H9 (cell line): Measurements from ENCODE around the gene TOMM40L. TPM values are rescaled to one million over a fixed set of nuclear protein-coding genes. Genes with fewer than 3 reads are reported as not detected.

Experiments
- DNase-seq: peaks from one replicate; pipeline ENCODE4 v3.0.0-alpha.2; 2017
- H2AFZ ChIP-seq: one replicate; pipeline ENCODE4 v1.6.1; 2013; ENCODE audit warnings: mild to moderate bottlenecking, low read length, control low read depth, moderate library complexity
- H2AK5ac ChIP-seq: 2 replicates; pipeline ENCODE4 v1.6.1; 2013; ENCODE audit warnings: low read length, control low read depth, mixed read lengths; ENCODE audit not compliant: insufficient read length
- H2BK120ac ChIP-seq: one replicate; pipeline ENCODE4 v1.6.1; 2013; ENCODE audit warnings: low read depth, mild to moderate bottlenecking, low read length, control low read depth, inconsistent platforms; ENCODE audit not compliant: poor library complexity, severe bottlenecking
- H2BK12ac ChIP-seq: 2 replicates; pipeline ENCODE4 v1.6.1; 2013; ENCODE audit warnings: low read length, control low read depth, mixed read lengths, low read depth; ENCODE audit not compliant: insufficient read length
- H2BK15ac ChIP-seq: 2 replicates; pipeline ENCODE4 v1.6.1; 2013; ENCODE audit warnings: low read depth, low read length, control low read depth
- H2BK20ac ChIP-seq: one replicate; pipeline ENCODE4 v1.6.1; 2013; ENCODE audit warnings: low read depth, mild to moderate bottlenecking, low read length, control low read depth, inconsistent platforms; ENCODE audit not compliant: poor library complexity, severe bottlenecking
- H2BK5ac ChIP-seq: 2 replicates; pipeline ENCODE4 v1.6.1; 2013; ENCODE audit warnings: low read length, control low read depth, mixed read lengths; ENCODE audit not compliant: insufficient read length
- H3K14ac ChIP-seq: 2 replicates; pipeline ENCODE4 v1.6.1; 2013; ENCODE audit warnings: low read length, control low read depth; ENCODE audit not compliant: insufficient read depth
- H3K18ac ChIP-seq: 2 replicates; pipeline ENCODE4 v1.6.1; 2013; ENCODE audit warnings: low read depth, mild to moderate bottlenecking, mixed read lengths, low read length, control low read depth; ENCODE audit not compliant: insufficient read length
- H3K23ac ChIP-seq: 2 replicates; pipeline ENCODE4 v1.6.1; 2013; ENCODE audit warnings: low read length, control low read depth, mixed read lengths, low read depth; ENCODE audit not compliant: insufficient read length
- H3K23me2 ChIP-seq: 2 replicates; pipeline ENCODE4 v1.6.1; 2013; ENCODE audit warnings: low read depth, mild to moderate bottlenecking, mixed read lengths, low read length, control low read depth; ENCODE audit not compliant: insufficient read length, poor library complexity, severe bottlenecking
- H3K27ac ChIP-seq: 2 replicates; pipeline ENCODE4 v1.5.1; 2013; ENCODE audit warnings: low read length, control low read depth, mixed read lengths, low read depth; ENCODE audit not compliant: insufficient read length
- H3K27me3 ChIP-seq: 2 replicates; pipeline ENCODE4 v1.6.1; 2013; ENCODE audit warnings: low read length, control low read depth, inconsistent platforms; ENCODE audit not compliant: insufficient read depth
- H3K4ac ChIP-seq: 2 replicates; pipeline ENCODE4 v1.6.1; 2013; ENCODE audit warnings: low read depth, mild to moderate bottlenecking, control low read depth, inconsistent platforms, low read length, moderate library complexity
- H3K4me1 ChIP-seq: 2 replicates; pipeline ENCODE4 v1.6.1; 2013; ENCODE audit warnings: low read length, control low read depth, inconsistent platforms; ENCODE audit not compliant: insufficient read depth
- H3K4me2 ChIP-seq: 2 replicates; pipeline ENCODE4 v1.6.1; 2013; ENCODE audit warnings: low read length, control low read depth, mixed read lengths; ENCODE audit not compliant: insufficient read length, insufficient read depth
- H3K56ac ChIP-seq: 2 replicates; pipeline ENCODE4 v1.6.1; 2013; ENCODE audit warnings: low read depth, mild to moderate bottlenecking, mixed read lengths, low read length, control low read depth; ENCODE audit not compliant: insufficient read length
- H3K79me1 ChIP-seq: 2 replicates; pipeline ENCODE4 v1.6.1; 2013; ENCODE audit warnings: low read depth, mild to moderate bottlenecking, moderate library complexity, low read length, control low read depth, inconsistent platforms; ENCODE audit not compliant: insufficient read depth, poor library complexity, severe bottlenecking
- H3K79me2 ChIP-seq: 2 replicates; pipeline ENCODE4 v1.6.1; 2013; ENCODE audit warnings: low read length, control low read depth, inconsistent platforms; ENCODE audit not compliant: insufficient read depth
- H3K9ac ChIP-seq: 2 replicates; pipeline ENCODE4 v1.6.1; 2013; ENCODE audit warnings: low read length, control low read depth, mixed read lengths; ENCODE audit not compliant: insufficient read length; ENCODE audit errors: extremely low read depth
- H3K9me3 ChIP-seq: one replicate; pipeline ENCODE4 v1.6.1; 2013; ENCODE audit warnings: low read depth, low read length, inconsistent platforms; ENCODE audit not compliant: control insufficient read depth
- H3T11ph ChIP-seq: one replicate; pipeline ENCODE4 v1.6.1; 2013; ENCODE audit warnings: mild to moderate bottlenecking, low read length, control low read depth, inconsistent platforms
- H4K20me1 ChIP-seq: one replicate; pipeline ENCODE4 v1.6.1; 2013; ENCODE audit not compliant: control insufficient read depth, insufficient read length, insufficient read depth
- H4K5ac ChIP-seq: 2 replicates; pipeline ENCODE4 v1.6.1; 2013; ENCODE audit warnings: low read depth, mild to moderate bottlenecking, mixed read lengths, low read length, control low read depth; ENCODE audit not compliant: insufficient read length
- H4K8ac ChIP-seq: replicated peaks from 2 replicates; pipeline ENCODE4 v1.6.1; 2013; ENCODE audit warnings: low read length, control low read depth, mixed read lengths, low read depth; ENCODE audit not compliant: insufficient read length
- H4K91ac ChIP-seq: 2 replicates; pipeline ENCODE4 v1.6.1; 2013; ENCODE audit warnings: low read depth, mild to moderate bottlenecking, moderate library complexity, mixed read lengths, low read length, control low read depth; ENCODE audit not compliant: insufficient read length
- H3K27ac Mint-ChIP-seq, 3 experiments: 2 replicates in 2 of 3; 3 replicates in 1 of 3; pipeline ENCODE4 v1.8.0; 2020 to 2021; ENCODE audit warnings: mixed read lengths in 3 of 3, mild to moderate bottlenecking in 1 of 3, moderate library complexity in 1 of 3
- H3K27me3 Mint-ChIP-seq: 2 replicates; pipeline ENCODE4 v1.8.0; 2021; ENCODE audit warnings: low read depth, mild to moderate bottlenecking, moderate library complexity, mixed read lengths
- H3K36me3 Mint-ChIP-seq, 3 experiments: 2 replicates in 2 of 3; 3 replicates in 1 of 3; pipeline ENCODE4 v1.8.0; 2020 to 2021; ENCODE audit warnings: low read depth in 3 of 3, mixed read lengths in 3 of 3; ENCODE audit not compliant: insufficient read depth in 1 of 3
- H3K4me1 Mint-ChIP-seq, 2 experiments: 2 replicates each; pipeline ENCODE4 v1.8.0; 2020; ENCODE audit warnings: mixed read lengths in 2 of 2
- H3K4me3 Mint-ChIP-seq, 2 experiments: 2 replicates in 1 of 2; 3 replicates in 1 of 2; pipeline ENCODE4 v1.8.0; 2020 to 2021; ENCODE audit warnings: mild to moderate bottlenecking in 2 of 2, mixed read lengths in 2 of 2, moderate library complexity in 1 of 2
- H3K9me3 Mint-ChIP-seq, 2 experiments: 2 replicates in 1 of 2; 3 replicates in 1 of 2; pipeline ENCODE4 v1.8.0; 2020; ENCODE audit warnings: mild to moderate bottlenecking in 2 of 2, mixed read lengths in 2 of 2, moderate library complexity in 1 of 2
- WGBS: extraction: QIAGEN DNeasy Blood & Tissue Kit; methylation state at CpG from one replicate; pipeline ENCODE4 v1.1.7; 2013; ENCODE audit warnings: missing lambda C conversion rate, low lambda C conversion rate, mixed read lengths; ENCODE audit not compliant: insufficient read length; ENCODE audit errors: extremely low coverage; 5-methylcytosine and 5-hydroxymethylcytosine counted together
- total RNA-seq: library from RNA; stranded (reverse); gene quantifications from 2 replicates; pipeline ENCODE4 v1.2.1, GENCODE V29; 2021
- TF ChIP-seq, protein P1 (sequence below): fragments of 200-600 bp; sonication (generic); conservative IDR thresholded peaks from 3 replicates; pipeline ENCODE4 v1.8.0; 2021; ENCODE audit warnings: antibody characterized with exemption, mild to moderate bottlenecking

Gene TOMM40L
- total RNA-seq, 1 experiment from 2014 or later = 13.5 TPM

GRCh38 chr1:161187311-161187710 is 38.5 kb upstream of the TOMM40L start:
- Histone ChIP-seq H3K9ac (no peak overlapping the region), H2BK15ac (no peak overlapping the region), H3K4me2 (no peak overlapping the region), H2BK5ac (no peak overlapping the region), H3K27me3 (no peaks in the 10 kb centered on the region), H3K4ac (no peak overlapping the region), H3K56ac (no peak overlapping the region), H3K23me2 (no peaks in the 10 kb centered on the region), H2BK120ac (no peak overlapping the region), H3K9me3 (no peaks in the 10 kb centered on the region), H2AK5ac (no peak overlapping the region), H3K14ac (no peak overlapping the region), H4K91ac (no peak overlapping the region), H3K27ac (no peak overlapping the region), H4K8ac (no peak overlapping the region), H3K79me1 (no peaks in the 10 kb centered on the region), H3K23ac (no peak overlapping the region), H2BK12ac (no peak overlapping the region), H3T11ph (no peak overlapping the region), H4K20me1 (peaks cover 3% of the 10 kb centered on the region), H2BK20ac (no peak overlapping the region), H3K18ac (no peak overlapping the region), H3K79me2 (no peaks in the 10 kb centered on the region), H3K4me1 (no peaks in the 10 kb centered on the region), H2AFZ (no peak overlapping the region), H4K5ac (no peak overlapping the region)
- Mint-ChIP-seq H3K4me1 (peaks cover 4 to 10% of the 10 kb centered on the region in 2 experiments; a peak in 3 of 4 replicates), H3K9me3 (no peaks in the 10 kb centered on the region), H3K36me3 (peaks cover 0 to 8% (median 8%) of the 10 kb centered on the region in 3 experiments; a peak in 4 of 7 replicates), H3K27ac (no peak overlapping the region), H3K27me3 (peaks cover 2% of the 10 kb centered on the region; the same call in 1 of the 2 replicates), H3K4me3 (no peak overlapping the region)
- TF ChIP-seq, protein P1, sequence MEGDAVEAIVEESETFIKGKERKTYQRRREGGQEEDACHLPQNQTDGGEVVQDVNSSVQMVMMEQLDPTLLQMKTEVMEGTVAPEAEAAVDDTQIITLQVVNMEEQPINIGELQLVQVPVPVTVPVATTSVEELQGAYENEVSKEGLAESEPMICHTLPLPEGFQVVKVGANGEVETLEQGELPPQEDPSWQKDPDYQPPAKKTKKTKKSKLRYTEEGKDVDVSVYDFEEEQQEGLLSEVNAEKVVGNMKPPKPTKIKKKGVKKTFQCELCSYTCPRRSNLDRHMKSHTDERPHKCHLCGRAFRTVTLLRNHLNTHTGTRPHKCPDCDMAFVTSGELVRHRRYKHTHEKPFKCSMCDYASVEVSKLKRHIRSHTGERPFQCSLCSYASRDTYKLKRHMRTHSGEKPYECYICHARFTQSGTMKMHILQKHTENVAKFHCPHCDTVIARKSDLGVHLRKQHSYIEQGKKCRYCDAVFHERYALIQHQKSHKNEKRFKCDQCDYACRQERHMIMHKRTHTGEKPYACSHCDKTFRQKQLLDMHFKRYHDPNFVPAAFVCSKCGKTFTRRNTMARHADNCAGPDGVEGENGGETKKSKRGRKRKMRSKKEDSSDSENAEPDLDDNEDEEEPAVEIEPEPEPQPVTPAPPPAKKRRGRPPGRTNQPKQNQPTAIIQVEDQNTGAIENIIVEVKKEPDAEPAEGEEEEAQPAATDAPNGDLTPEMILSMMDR = no peak
- WGBS = no CpG with 5 or more reads among the region's 3 CpGs
- DNase-seq = no peak
